SKM-1 treated with dmso at 0.1 percent for 144 hours (cell line): ENCODE results near the gene TELO2.
"Not testable (repeated sequence)": the region's sequence is repeated elsewhere in the genome, so short reads cannot be mapped to it uniquely, and the experiment has no call there.

ENCODE experiments used
- DNase-seq: peaks from one replicate; lab custom pipeline; 2025; ENCODE audit not compliant: unreplicated experiment; lab: John Stamatoyannopoulos, UW

Gene TELO2

GRCh38 chr16:1474796-1475551, 18.2 kb upstream of the TELO2 start, which contains the start of gene CLCN7:
TSS of gene CLCN7 (minus strand) at chr16:1475028. CDS start at chr16:1474974, 54 bp downstream.
- peak; percentile 60 for DNase-seq

GRCh38 chr16:1475552-1476114, 17.5 kb upstream of the TELO2 start:
- no peak for DNase-seq

GRCh38 chr16:1477033-1477432, 16.1 kb upstream of the TELO2 start:
- no peak for DNase-seq

- DNase-seq: not testable (repeated sequence)
These were observed 14.2 kb upstream of the TELO2 start for GRCh38 chr16:1478937-1479336.

- no peak for DNase-seq
These were observed 11.0 kb upstream of the TELO2 start for GRCh38 chr16:1481906-1482835.

- no peak for DNase-seq
These were observed 7.2 kb upstream of the TELO2 start for GRCh38 chr16:1485847-1486496.

- no peak for DNase-seq
These were observed 6.4 kb upstream of the TELO2 start for GRCh38 chr16:1486551-1487390.

- no peak for DNase-seq
These were observed 5.6 kb upstream of the TELO2 start for GRCh38 chr16:1487395-1488053.

GRCh38 chr16:1488054-1488601, 5.0 kb upstream of the TELO2 start:
- no peak for DNase-seq

GRCh38 chr16:1488619-1489018, 4.5 kb upstream of the TELO2 start, which contains the start of gene PTX4:
TSS of gene PTX4 (minus strand) at chr16:1488944. CDS start at chr16:1488909, 35 bp downstream.
- DNase-seq: no peak

GRCh38 chr16:1489077-1489476, 4.1 kb upstream of the TELO2 start:
- DNase-seq: no peak

- no peak for DNase-seq
These were observed 1.8 kb upstream of the TELO2 start for GRCh38 chr16:1491327-1491726.

- DNase-seq: no peak
These were observed 858 bp upstream of the TELO2 start for GRCh38 chr16:1492082-1492922.

- DNase-seq: no peak
These were observed 560 bp downstream of the TELO2 start for GRCh38 chr16:1493746-1494094.

- no peak for DNase-seq
These were observed 1.0 kb downstream of the TELO2 start for GRCh38 chr16:1494129-1494640.

GRCh38 chr16:1494711-1495110, 1.6 kb downstream of the TELO2 start:
- DNase-seq: no peak

GRCh38 chr16:1495211-1495888, 2.2 kb downstream of the TELO2 start:
- DNase-seq: no peak

- no peak for DNase-seq
These were observed 2.7 kb downstream of the TELO2 start for GRCh38 chr16:1495889-1496262.
